NCI-H69 (cell line): Measurements from ENCODE around the gene PRELID1.
"Not testable (repeated sequence)": the region's sequence is repeated elsewhere in the genome, so short reads cannot be mapped to it uniquely, and the experiment has no call there.

Experiments used
- DNase-seq: peaks from one replicate; lab custom pipeline; 2025; lab: John Stamatoyannopoulos, UW

PRELID1 gene

GRCh38 chr5:177299697-177300096, 3.9 kb upstream of the PRELID1 start:
- DNase-seq = no peak

GRCh38 chr5:177300236-177300880, 3.2 kb upstream of the PRELID1 start:
- DNase-seq = peak; percentile 35

- no peak for DNase-seq
These were observed 2.6 kb upstream of the PRELID1 start for GRCh38 chr5:177300951-177301350.

- DNase-seq = peak; percentile 93
These were observed 2.0 kb upstream of the PRELID1 start for GRCh38 chr5:177301503-177302165.

- DNase-seq = no peak
These were observed 1.1 kb upstream of the PRELID1 start for GRCh38 chr5:177302354-177303110.

- DNase-seq = peak; percentile 40
These were observed 359 bp downstream of the PRELID1 start for GRCh38 chr5:177303925-177304391.

- DNase-seq = peak; percentile 25
These were observed 957 bp downstream of the PRELID1 start for GRCh38 chr5:177304392-177305119.

GRCh38 chr5:177306103-177306640, 2.6 kb downstream of the PRELID1 start:
- not testable (repeated sequence) for DNase-seq

GRCh38 chr5:177306674-177307543, 3.3 kb downstream of the PRELID1 start:
- DNase-seq = peak; percentile 35

GRCh38 chr5:177307544-177308363, 4.2 kb downstream of the PRELID1 start:
- DNase-seq = no peak

- DNase-seq = no peak
These were observed 5.1 kb downstream of the PRELID1 start for GRCh38 chr5:177308740-177309139.

GRCh38 chr5:177309351-177310191, 6.0 kb downstream of the PRELID1 start:
- peak; percentile 84 for DNase-seq

- peak; percentile 78 for DNase-seq
These were observed 6.7 kb downstream of the PRELID1 start for GRCh38 chr5:177310332-177310731.

GRCh38 chr5:177310757-177311391, 7.3 kb downstream of the PRELID1 start:
- peak; percentile 94 for DNase-seq

GRCh38 chr5:177311392-177311722, 7.8 kb downstream of the PRELID1 start:
- peak; percentile 71 for DNase-seq

- DNase-seq = peak; percentile 99
These were observed 8.4 kb downstream of the PRELID1 start, which contains the start of gene MXD3 for GRCh38 chr5:177311723-177312648. MXD3 (minus strand) TSS chr5:177311898; CDS start chr5:177311830, 68 bp downstream.

GRCh38 chr5:177312649-177313181, 9.1 kb downstream of the PRELID1 start:
- DNase-seq = peak; percentile 84
